ENCODE measurements around the gene GALNT14.

- TF ChIP-seq, protein P1, sequence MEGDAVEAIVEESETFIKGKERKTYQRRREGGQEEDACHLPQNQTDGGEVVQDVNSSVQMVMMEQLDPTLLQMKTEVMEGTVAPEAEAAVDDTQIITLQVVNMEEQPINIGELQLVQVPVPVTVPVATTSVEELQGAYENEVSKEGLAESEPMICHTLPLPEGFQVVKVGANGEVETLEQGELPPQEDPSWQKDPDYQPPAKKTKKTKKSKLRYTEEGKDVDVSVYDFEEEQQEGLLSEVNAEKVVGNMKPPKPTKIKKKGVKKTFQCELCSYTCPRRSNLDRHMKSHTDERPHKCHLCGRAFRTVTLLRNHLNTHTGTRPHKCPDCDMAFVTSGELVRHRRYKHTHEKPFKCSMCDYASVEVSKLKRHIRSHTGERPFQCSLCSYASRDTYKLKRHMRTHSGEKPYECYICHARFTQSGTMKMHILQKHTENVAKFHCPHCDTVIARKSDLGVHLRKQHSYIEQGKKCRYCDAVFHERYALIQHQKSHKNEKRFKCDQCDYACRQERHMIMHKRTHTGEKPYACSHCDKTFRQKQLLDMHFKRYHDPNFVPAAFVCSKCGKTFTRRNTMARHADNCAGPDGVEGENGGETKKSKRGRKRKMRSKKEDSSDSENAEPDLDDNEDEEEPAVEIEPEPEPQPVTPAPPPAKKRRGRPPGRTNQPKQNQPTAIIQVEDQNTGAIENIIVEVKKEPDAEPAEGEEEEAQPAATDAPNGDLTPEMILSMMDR (conservative IDR thresholded peaks at IDR 0.05; ENCODE audit: low read length) = no peak
- no peak for TF ChIP-seq EZH2phosphoT487 (IDR thresholded peaks at IDR 0.05; ENCODE audit: borderline replicate concordance)
Observed at GRCh38 chr2:31052284-31052683, 86.0 kb downstream of the GALNT14 start.
